HepG2 (cell line): ENCODE measurements around the gene NBEAL2. TPM values are rescaled to one million over a fixed set of nuclear protein-coding genes. Genes with fewer than 3 reads are reported as not detected.

Experiments
- ARHGAP35 ChIP-seq: sonication (generic); formaldehyde crosslinking; IDR thresholded peaks from 2 replicates; pipeline ENCODE4 v1.9.0; 2022; ENCODE audit warnings: mild to moderate bottlenecking, inconsistent platforms, moderate library complexity, missing genetic modification reagents, borderline replicate concordance
- CEBPB ChIP-seq: IDR thresholded peaks from 2 replicates; pipeline ENCODE4 v1.6.1; 2011; ENCODE audit warnings: low read depth, low read length, improper control_type of control experiment, borderline replicate concordance
- ELF3 ChIP-seq: IDR thresholded peaks from 2 replicates; pipeline ENCODE4 v1.6.1; 2016; ENCODE audit warnings: missing genetic modification reagents, missing compliant biosample characterization
- FOXK2 ChIP-seq: fragments of 450-650 bp; IDR thresholded peaks from 2 replicates; pipeline ENCODE4 v1.6.1; 2016
- KLF11 ChIP-seq: IDR thresholded peaks from 2 replicates; pipeline ENCODE4 v1.6.1; 2016; ENCODE audit warnings: missing compliant biosample characterization
- KMT2A ChIP-seq: sonication (generic); formaldehyde crosslinking; IDR thresholded peaks from 2 replicates; pipeline ENCODE4 v1.4.0; 2020; ENCODE audit warnings: missing genetic modification reagents
- SIX1 ChIP-seq: sonication (generic); formaldehyde crosslinking; IDR thresholded peaks from 2 replicates; pipeline ENCODE4 v1.4.0; 2020; ENCODE audit warnings: missing genetic modification reagents, borderline replicate concordance
- TP53 ChIP-seq: sonication (generic); formaldehyde crosslinking; conservative IDR thresholded peaks from 2 replicates; pipeline ENCODE4 v1.4.0; 2020; ENCODE audit warnings: missing genetic modification reagents
- ZBTB26 ChIP-seq: IDR thresholded peaks from 2 replicates; pipeline ENCODE4 v1.6.1; 2016; ENCODE audit warnings: missing compliant biosample characterization, missing genetic modification reagents, borderline replicate concordance
- ZNF207 ChIP-seq: fragments of 450-650 bp; IDR thresholded peaks from 2 replicates; pipeline ENCODE4 v1.6.1; 2016; ENCODE audit warnings: antibody characterized with exemption, borderline replicate concordance
- ZNF510 ChIP-seq: sonication (generic); formaldehyde crosslinking; IDR thresholded peaks from 2 replicates; pipeline ENCODE4 v1.4.0; 2020; ENCODE audit warnings: low read depth, mild to moderate bottlenecking, missing genetic modification reagents
- ZNF652 ChIP-seq: IDR thresholded peaks from 2 replicates; pipeline ENCODE4 v1.6.1; 2016; ENCODE audit warnings: low read depth, borderline replicate concordance
- ZNF790 ChIP-seq: sonication (generic); formaldehyde crosslinking; IDR thresholded peaks from 2 replicates; pipeline ENCODE4 v1.8.0; 2022; ENCODE audit warnings: missing genetic modification reagents, mild to moderate bottlenecking, borderline replicate concordance
- polyA plus RNA-seq, 8 experiments: library from polyadenylated mRNA; depleted of rRNA in 3 of 8; stranded (reverse) in 7 of 8; unstranded in 1 of 8; fragments of >200 nt; fragmentation: Illumina TruSeq in 4 of 8; extraction: Trizol in 4 of 8; gene quantifications; 2 replicates each; pipeline versions ENCODE4 v1.2.1 to v1.2.3, GENCODE V29; 2011 to 2016; ENCODE audit warnings: low read depth in 4 of 8, missing spikeins in 1 of 8, mixed read lengths in 1 of 8; ENCODE audit not compliant: insufficient read depth in 1 of 8
- total RNA-seq, 5 experiments: library from RNA; depleted of rRNA; stranded (reverse); fragments of >200 nt; fragmentation: Illumina TruSeq; extraction: Trizol; gene quantifications; 2 replicates each; pipeline ENCODE4 v1.2.3, GENCODE V29; 2016; ENCODE audit warnings: low read depth in 1 of 5
- TF ChIP-seq, protein P1 (sequence below): IDR thresholded peaks from 2 replicates; pipeline ENCODE4 v1.6.1; 2016; ENCODE audit warnings: low read depth, control low read depth
- TF ChIP-seq, protein P2 (sequence below): sonication (generic); formaldehyde crosslinking; IDR thresholded peaks from 2 replicates; pipeline ENCODE4 v1.8.0; 2022; ENCODE audit warnings: missing genetic modification reagents, mild to moderate bottlenecking, moderate library complexity, borderline replicate concordance
- TF ChIP-seq, protein P3 (sequence below): sonication (generic); formaldehyde crosslinking; IDR thresholded peaks from 2 replicates; pipeline ENCODE4 v1.5.0; 2020; ENCODE audit warnings: mild to moderate bottlenecking, missing genetic modification reagents

NBEAL2 gene
- total and polyA plus RNA-seq, 2 of the 13 experiments (the other 11 are each of a cell fraction or from before 2014, with no cell fraction given), result 9.7 to 12.4 TPM

GRCh38 chr3:46970391-46971091 lies 8.9 kb upstream of the NBEAL2 start (continued):
- TF ChIP-seq SIX1, result peak; percentile 46; the same call in 1 of the 2 replicates
- peak; percentile 94 for TF ChIP-seq FOXK2
- TF ChIP-seq, protein P1, sequence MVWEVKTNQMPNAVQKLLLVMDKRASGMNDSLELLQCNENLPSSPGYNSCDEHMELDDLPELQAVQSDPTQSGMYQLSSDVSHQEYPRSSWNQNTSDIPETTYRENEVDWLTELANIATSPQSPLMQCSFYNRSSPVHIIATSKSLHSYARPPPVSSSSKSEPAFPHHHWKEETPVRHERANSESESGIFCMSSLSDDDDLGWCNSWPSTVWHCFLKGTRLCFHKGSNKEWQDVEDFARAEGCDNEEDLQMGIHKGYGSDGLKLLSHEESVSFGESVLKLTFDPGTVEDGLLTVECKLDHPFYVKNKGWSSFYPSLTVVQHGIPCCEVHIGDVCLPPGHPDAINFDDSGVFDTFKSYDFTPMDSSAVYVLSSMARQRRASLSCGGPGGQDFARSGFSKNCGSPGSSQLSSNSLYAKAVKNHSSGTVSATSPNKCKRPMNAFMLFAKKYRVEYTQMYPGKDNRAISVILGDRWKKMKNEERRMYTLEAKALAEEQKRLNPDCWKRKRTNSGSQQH (CRISPR knock-in tag), result peak; percentile 63; the same call in 1 of the 2 replicates
- peak; percentile 98 for TF ChIP-seq ZBTB26 (CRISPR knock-in tag)
- TF ChIP-seq CEBPB, result peak; percentile 1; the same call in 1 of the 2 replicates
- TF ChIP-seq ZNF207, result no peak
- no peak for TF ChIP-seq ZNF510 (CRISPR knock-in tag)
- TF ChIP-seq KMT2A (CRISPR knock-in tag), result peak; percentile 32; the same call in 1 of the 2 replicates
- TF ChIP-seq ZNF790, result no peak
- TF ChIP-seq ELF3 (CRISPR knock-in tag), result peak; percentile 95
- TF ChIP-seq, protein P2, sequence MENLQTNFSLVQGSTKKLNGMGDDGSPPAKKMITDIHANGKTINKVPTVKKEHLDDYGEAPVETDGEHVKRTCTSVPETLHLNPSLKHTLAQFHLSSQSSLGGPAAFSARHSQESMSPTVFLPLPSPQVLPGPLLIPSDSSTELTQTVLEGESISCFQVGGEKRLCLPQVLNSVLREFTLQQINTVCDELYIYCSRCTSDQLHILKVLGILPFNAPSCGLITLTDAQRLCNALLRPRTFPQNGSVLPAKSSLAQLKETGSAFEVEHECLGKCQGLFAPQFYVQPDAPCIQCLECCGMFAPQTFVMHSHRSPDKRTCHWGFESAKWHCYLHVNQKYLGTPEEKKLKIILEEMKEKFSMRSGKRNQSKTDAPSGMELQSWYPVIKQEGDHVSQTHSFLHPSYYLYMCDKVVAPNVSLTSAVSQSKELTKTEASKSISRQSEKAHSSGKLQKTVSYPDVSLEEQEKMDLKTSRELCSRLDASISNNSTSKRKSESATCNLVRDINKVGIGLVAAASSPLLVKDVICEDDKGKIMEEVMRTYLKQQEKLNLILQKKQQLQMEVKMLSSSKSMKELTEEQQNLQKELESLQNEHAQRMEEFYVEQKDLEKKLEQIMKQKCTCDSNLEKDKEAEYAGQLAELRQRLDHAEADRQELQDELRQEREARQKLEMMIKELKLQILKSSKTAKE (CRISPR knock-in tag), result peak; percentile 96
- no peak for TF ChIP-seq ARHGAP35 (CRISPR knock-in tag)
- peak; percentile 52; the same call in 1 of the 2 replicates for TF ChIP-seq ZNF652
- TF ChIP-seq KLF11 (CRISPR knock-in tag), result peak; percentile 27; the same call in 1 of the 2 replicates
- TF ChIP-seq TP53 (CRISPR knock-in tag), result peak; percentile 51; the same call in 1 of the 2 replicates
- TF ChIP-seq, protein P3, sequence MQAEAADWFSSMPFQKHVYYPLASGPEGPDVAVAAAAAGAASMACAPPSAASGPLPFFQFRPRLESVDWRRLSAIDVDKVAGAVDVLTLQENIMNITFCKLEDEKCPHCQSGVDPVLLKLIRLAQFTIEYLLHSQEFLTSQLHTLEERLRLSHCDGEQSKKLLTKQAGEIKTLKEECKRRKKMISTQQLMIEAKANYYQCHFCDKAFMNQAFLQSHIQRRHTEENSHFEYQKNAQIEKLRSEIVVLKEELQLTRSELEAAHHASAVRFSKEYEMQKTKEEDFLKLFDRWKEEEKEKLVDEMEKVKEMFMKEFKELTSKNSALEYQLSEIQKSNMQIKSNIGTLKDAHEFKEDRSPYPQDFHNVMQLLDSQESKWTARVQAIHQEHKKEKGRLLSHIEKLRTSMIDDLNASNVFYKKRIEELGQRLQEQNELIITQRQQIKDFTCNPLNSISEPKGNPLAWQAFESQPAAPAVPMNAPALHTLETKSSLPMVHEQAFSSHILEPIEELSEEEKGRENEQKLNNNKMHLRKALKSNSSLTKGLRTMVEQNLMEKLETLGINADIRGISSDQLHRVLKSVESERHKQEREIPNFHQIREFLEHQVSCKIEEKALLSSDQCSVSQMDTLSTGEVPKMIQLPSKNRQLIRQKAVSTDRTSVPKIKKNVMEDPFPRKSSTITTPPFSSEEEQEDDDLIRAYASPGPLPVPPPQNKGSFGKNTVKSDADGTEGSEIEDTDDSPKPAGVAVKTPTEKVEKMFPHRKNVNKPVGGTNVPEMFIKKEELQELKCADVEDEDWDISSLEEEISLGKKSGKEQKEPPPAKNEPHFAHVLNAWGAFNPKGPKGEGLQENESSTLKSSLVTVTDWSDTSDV (CRISPR knock-in tag), result no peak
